Tibial nerve (tissue), 4 donors: ENCODE data around the gene MRPS23. TPM values are rescaled to one million over a fixed set of nuclear protein-coding genes. Genes with fewer than 3 reads are reported as not detected.
"Not testable (repeated sequence)": the region's sequence is repeated elsewhere in the genome, so short reads cannot be mapped to it uniquely, and the experiment has no call there.

Experiments
- DNase-seq, 2 donors: peaks; one replicate each; pipeline ENCODE4 v3.0.0-alpha.2; 2019; ENCODE audit warnings: low spot score in 2 of 2
- H3K27ac ChIP-seq, 4 donors: fragments of 200-600 bp; sonication (generic) in 3 of 4; one replicate each; pipeline ENCODE4 v1.5.1; 2017 to 2019; ENCODE audit warnings: mild to moderate bottlenecking in 1 of 4
- H3K27me3 ChIP-seq, 2 donors: fragments of 200-600 bp; sonication (generic) in 1 of 2; one replicate each; pipeline versions ENCODE4 v1.5.1 to v1.6.0; 2017 to 2019
- H3K36me3 ChIP-seq, 3 donors: fragments of 200-600 bp; sonication (generic); one replicate each; pipeline ENCODE4 v1.5.1; 2018 to 2019
- H3K4me1 ChIP-seq, 4 donors: fragments of 200-600 bp; sonication (generic) in 3 of 4; one replicate each; pipeline ENCODE4 v1.5.1; 2017 to 2019
- H3K4me3 ChIP-seq, 4 donors: fragments of 200-600 bp; sonication (generic) in 3 of 4; one replicate each; pipeline ENCODE4 v1.5.1; 2017 to 2019; ENCODE audit warnings: mild to moderate bottlenecking in 1 of 4, moderate library complexity in 1 of 4
- H3K9me3 ChIP-seq, 4 donors: fragments of 200-600 bp; sonication (generic) in 3 of 4; one replicate each; pipeline ENCODE4 v1.5.1; 2017 to 2019
- CTCF ChIP-seq, 5 experiments: fragments of 200-600 bp in 3 of 5; fragments of 450-650 bp in 2 of 5; sonication (generic) in 3 of 5; IDR thresholded peaks; one replicate each; pipeline ENCODE4 v1.5.1; 2016 to 2019; ENCODE audit warnings: antibody characterized with exemption in 5 of 5, mild to moderate bottlenecking in 3 of 5, moderate library complexity in 2 of 5
- EP300 ChIP-seq, 2 donors: sonication (generic); formaldehyde crosslinking; IDR thresholded peaks; one replicate each; pipeline ENCODE4 v1.6.1; 2017; ENCODE audit warnings: antibody characterized with exemption in 2 of 2, mild to moderate bottlenecking in 1 of 2
- POLR2A ChIP-seq, 2 donors: fragments of 450-650 bp; IDR thresholded peaks; one replicate each; pipeline ENCODE4 v1.6.1; 2017; ENCODE audit warnings: antibody characterized with exemption in 2 of 2, mild to moderate bottlenecking in 2 of 2, moderate library complexity in 2 of 2
- WGBS, 2 donors: methylation state at CpG; one replicate each; pipeline ENCODE4 v1.1.5; 2018; 5-methylcytosine and 5-hydroxymethylcytosine counted together
- total RNA-seq, 4 donors: library from RNA; depleted of rRNA; stranded (reverse); fragments of >200 nt; gene quantifications; one replicate each; pipeline ENCODE4 v1.1.0, GENCODE V29; 2016

Gene MRPS23
- total RNA-seq, 4 donors from 2014 or later = 8.0 to 20.1 (median 9.0) TPM

- TF ChIP-seq CTCF (IDR thresholded peaks at IDR 0.05) (no peak), EP300 (IDR thresholded peaks at IDR 0.05) (no peak), POLR2A (IDR thresholded peaks at IDR 0.05) (no peak)
- Histone ChIP-seq H3K9me3 (no peaks in the 10 kb centered on the region), H3K36me3 (peaks cover 0 to 16% (median 0%) of the 10 kb centered on the region in 3 donors), H3K4me3 (no peak overlapping the region), H3K27ac (peak overlapping the region in 3 of 4 donors; percentile 91 to 94 (median 93)), H3K27me3 (no peaks in the 10 kb centered on the region), H3K4me1 (peaks cover 0 to 47% (median 22%) of the 10 kb centered on the region in 4 donors)
- 73 to 80% methylated on average over 9 of the region's 9 CpGs for WGBS, 2 donors
- DNase-seq = no peak
These were observed 2.5 kb upstream of the MRPS23 start for GRCh38 chr17:57852092-57852954.

- peaks cover 0 to 40% (median 0%) of the 10 kb centered on the region in 3 donors for H3K36me3 ChIP-seq
- TF ChIP-seq CTCF (IDR thresholded peaks at IDR 0.05) (no peak), EP300 (IDR thresholded peaks at IDR 0.05) (no peak), POLR2A (IDR thresholded peaks at IDR 0.05) (no peak)
- H3K27me3 ChIP-seq = no peaks in the 10 kb centered on the region
- DNase-seq = no peak
- H3K27ac ChIP-seq = peak overlapping the region; percentile 48 to 94 (median 92)
- WGBS, 2 donors = 15 to 18% methylated on average over 27 of the region's 27 CpGs
- no peaks in the 10 kb centered on the region for H3K9me3 ChIP-seq
- peaks cover 0 to 52% (median 22%) of the 10 kb centered on the region in 4 donors for H3K4me1 ChIP-seq
- peak overlapping the region; percentile 72 to 84 (median 78) for H3K4me3 ChIP-seq
These were observed 526 bp downstream of the MRPS23 start for GRCh38 chr17:57849163-57849873.

GRCh38 chr17:57846056-57846945 lies 3.5 kb downstream of the MRPS23 start:
- H3K27ac ChIP-seq, DNase-seq, H3K27me3 ChIP-seq, H3K4me3 ChIP-seq, H3K9me3 ChIP-seq: not testable (repeated sequence)
- Histone ChIP-seq H3K36me3 (peaks cover 0 to 50% (median 0%) of the 10 kb centered on the region in 3 donors), H3K4me1 (peaks cover 0 to 32% (median 14%) of the 10 kb centered on the region in 4 donors)
- 86 to 87% methylated on average over 22 to 26 of the region's 32 CpGs for WGBS, 2 donors

GRCh38 chr17:57842280-57842679 lies 7.6 kb downstream of the MRPS23 start:
- H3K4me1 ChIP-seq = peaks cover 0 to 5% (median 0%) of the 10 kb centered on the region in 4 donors
- DNase-seq = no peak
- no peak for TF ChIP-seq EP300 (IDR thresholded peaks at IDR 0.05)
- TF ChIP-seq POLR2A (IDR thresholded peaks at IDR 0.05) = no peak
- TF ChIP-seq CTCF (IDR thresholded peaks at IDR 0.05) = no peak
- peaks cover 0 to 68% (median 15%) of the 10 kb centered on the region in 3 donors for H3K36me3 ChIP-seq
- H3K27ac ChIP-seq = no peak overlapping the region
- H3K4me3 ChIP-seq = no peak overlapping the region
- no peaks in the 10 kb centered on the region for H3K9me3 ChIP-seq
- H3K27me3 ChIP-seq = no peaks in the 10 kb centered on the region
- WGBS, 2 donors = 78 to 79% methylated on average over 1 of the region's 1 CpG

- TF ChIP-seq POLR2A (IDR thresholded peaks at IDR 0.05) (no peak), CTCF (IDR thresholded peaks at IDR 0.05) (no peak), EP300 (IDR thresholded peaks at IDR 0.05) (no peak)
- Histone ChIP-seq H3K36me3 (peaks cover 0 to 49% (median 15%) of the 10 kb centered on the region in 3 donors), H3K27me3 (no peaks in the 10 kb centered on the region), H3K27ac (no peak overlapping the region), H3K4me1 (no peaks in the 10 kb centered on the region), H3K9me3 (no peaks in the 10 kb centered on the region), H3K4me3 (no peak overlapping the region)
- 91 to 92% methylated on average over 6 of the region's 6 CpGs for WGBS, 2 donors
- no peak for DNase-seq
These were observed 10.3 kb downstream of the MRPS23 start for GRCh38 chr17:57839571-57839923.
